WTC11 (cell line): ENCODE results near the gene ERCC5. TPM values are rescaled to one million over a fixed set of nuclear protein-coding genes. Genes with fewer than 3 reads are reported as not detected.

Source experiments
- AFF4 ChIP-seq: sonication (generic); formaldehyde crosslinking; IDR thresholded peaks from 2 replicates; pipeline ENCODE4 v1.8.1; 2023; ENCODE audit warnings: mild to moderate bottlenecking, missing genetic modification reagents, borderline replicate concordance
- ATF2 ChIP-seq: sonication (generic); formaldehyde crosslinking; IDR thresholded peaks from 2 replicates; pipeline ENCODE4 v1.8.1; 2022; ENCODE audit warnings: low read depth, missing genetic modification reagents, borderline replicate concordance
- ATF3 ChIP-seq: sonication (generic); formaldehyde crosslinking; conservative IDR thresholded peaks from 2 replicates; pipeline ENCODE4 v1.8.1; 2022; ENCODE audit warnings: mild to moderate bottlenecking, missing genetic modification reagents
- CBFB ChIP-seq: sonication (generic); formaldehyde crosslinking; IDR thresholded peaks from 2 replicates; pipeline ENCODE4 v1.8.1; 2022; ENCODE audit warnings: mild to moderate bottlenecking, low read depth, missing genetic modification reagents
- CTCF ChIP-seq: fragments of 200-600 bp; IDR thresholded peaks from 2 replicates; pipeline ENCODE4 v1.8.0; 2022; ENCODE audit warnings: antibody characterized with exemption
- ELF4 ChIP-seq: sonication (generic); formaldehyde crosslinking; IDR thresholded peaks from 2 replicates; pipeline ENCODE4 v1.8.1; 2022; ENCODE audit warnings: low read depth, mild to moderate bottlenecking, moderate library complexity, missing genetic modification reagents
- EMX1 ChIP-seq: fragments of 250-450 bp; sonication (Bioruptor Pico); IDR thresholded peaks from 2 replicates; pipeline ENCODE4 v1.8.0; 2021; ENCODE audit warnings: mild to moderate bottlenecking
- HMGA2 ChIP-seq: fragments of 250-450 bp; sonication (Bioruptor Pico); IDR thresholded peaks from 2 replicates; pipeline ENCODE4 v1.4.0; 2021; ENCODE audit warnings: mild to moderate bottlenecking, moderate library complexity
- HMGXB4 ChIP-seq: sonication (generic); formaldehyde crosslinking; IDR thresholded peaks from 2 replicates; pipeline ENCODE4 v1.8.1; 2023; ENCODE audit warnings: mild to moderate bottlenecking, moderate library complexity, missing genetic modification reagents
- JUN ChIP-seq: sonication (generic); formaldehyde crosslinking; IDR thresholded peaks from 2 replicates; pipeline ENCODE4 v1.8.0; 2023; ENCODE audit warnings: mild to moderate bottlenecking, missing genetic modification reagents
- OVOL2 ChIP-seq: fragments of 250-450 bp; sonication (Bioruptor Pico); IDR thresholded peaks from 2 replicates; pipeline ENCODE4 v1.9.0; 2021; ENCODE audit warnings: mild to moderate bottlenecking, borderline replicate concordance
- PREB ChIP-seq: sonication (generic); formaldehyde crosslinking; IDR thresholded peaks from 2 replicates; pipeline ENCODE4 v1.8.1; 2022; ENCODE audit warnings: mild to moderate bottlenecking, missing genetic modification reagents, moderate library complexity, borderline replicate concordance
- RORB ChIP-seq: fragments of 250-450 bp; sonication (Bioruptor Pico); IDR thresholded peaks from 2 replicates; pipeline ENCODE4 v1.9.0; 2021; ENCODE audit warnings: mild to moderate bottlenecking
- SMAD3 ChIP-seq: sonication (generic); formaldehyde crosslinking; IDR thresholded peaks from 2 replicates; pipeline ENCODE4 v1.8.0; 2022; ENCODE audit warnings: missing genetic modification reagents, mild to moderate bottlenecking, borderline replicate concordance
- TCF7 ChIP-seq: sonication (generic); formaldehyde crosslinking; IDR thresholded peaks from 2 replicates; pipeline ENCODE4 v1.8.0; 2022; ENCODE audit warnings: mild to moderate bottlenecking, low read depth, missing genetic modification reagents, moderate library complexity
- TP53 ChIP-seq: sonication (generic); formaldehyde crosslinking; IDR thresholded peaks from 2 replicates; pipeline ENCODE4 v1.8.1; 2023; ENCODE audit warnings: mild to moderate bottlenecking, missing genetic modification reagents
- USF2 ChIP-seq: sonication (generic); formaldehyde crosslinking; IDR thresholded peaks from 2 replicates; pipeline ENCODE4 v1.8.1; 2023; ENCODE audit warnings: mild to moderate bottlenecking, missing genetic modification reagents, moderate library complexity
- ZBTB21 ChIP-seq: sonication (generic); formaldehyde crosslinking; IDR thresholded peaks from 2 replicates; pipeline ENCODE4 v1.8.1; 2023; ENCODE audit warnings: mild to moderate bottlenecking, missing genetic modification reagents, borderline replicate concordance
- ZNF121 ChIP-seq: sonication (generic); formaldehyde crosslinking; IDR thresholded peaks from 2 replicates; pipeline ENCODE4 v1.8.0; 2023; ENCODE audit warnings: missing genetic modification reagents
- ZNF396 ChIP-seq: fragments of 250-450 bp; sonication (Bioruptor Pico); IDR thresholded peaks from 2 replicates; pipeline ENCODE4 v1.8.0; 2021; ENCODE audit warnings: mild to moderate bottlenecking, moderate library complexity, borderline replicate concordance
- ZNF425 ChIP-seq: fragments of 250-450 bp; sonication (Bioruptor Pico); conservative IDR thresholded peaks from 2 replicates; pipeline ENCODE4 v1.9.0; 2021; ENCODE audit warnings: mild to moderate bottlenecking
- ZNF512 ChIP-seq: sonication (generic); formaldehyde crosslinking; IDR thresholded peaks from 2 replicates; pipeline ENCODE4 v1.8.1; 2022; ENCODE audit warnings: missing genetic modification reagents, borderline replicate concordance
- total RNA-seq: library from RNA; stranded (reverse); gene quantifications from 3 replicates; pipeline ENCODE4 v1.2.3, GENCODE V29; 2021

The ERCC5 gene
- total RNA-seq, 1 experiment from 2014 or later, result 26.5 TPM

- TF ChIP-seq ZNF425 (CRISPR knock-in tag), result no peak
- TF ChIP-seq AFF4 (CRISPR knock-in tag), result peak; percentile 68; the same call in 1 of the 2 replicates
- no peak for TF ChIP-seq ZNF512
- peak; percentile 72; the same call in 1 of the 2 replicates for TF ChIP-seq ZBTB21 (CRISPR knock-in tag)
- no peak for TF ChIP-seq CTCF
- no peak for TF ChIP-seq TCF7 (CRISPR knock-in tag)
- 0 out of 2 replicates have a peak, but pooled peaks have one; percentile 68 for TF ChIP-seq TP53
- TF ChIP-seq HMGA2 (CRISPR knock-in tag), result no peak
- peak; percentile 61; the same call in 1 of the 2 replicates for TF ChIP-seq CBFB (CRISPR knock-in tag)
- no peak for TF ChIP-seq ZNF396 (CRISPR knock-in tag)
- TF ChIP-seq EMX1 (CRISPR knock-in tag), result no peak
- no peak for TF ChIP-seq ATF3 (CRISPR knock-in tag)
- no peak for TF ChIP-seq JUN (CRISPR knock-in tag)
- TF ChIP-seq PREB (CRISPR knock-in tag), result no peak
- no peak for TF ChIP-seq ELF4 (CRISPR knock-in tag)
- no peak for TF ChIP-seq RORB (CRISPR knock-in tag)
- peak; percentile 78; the same call in 1 of the 2 replicates for TF ChIP-seq HMGXB4 (CRISPR knock-in tag)
- TF ChIP-seq ATF2 (CRISPR knock-in tag), result no peak
- TF ChIP-seq OVOL2 (CRISPR knock-in tag), result no peak
- peak; percentile 45; the same call in 1 of the 2 replicates for TF ChIP-seq USF2 (CRISPR knock-in tag)
- TF ChIP-seq SMAD3, result 0 out of 2 replicates have a peak, but pooled peaks have one; percentile 60
- TF ChIP-seq ZNF121 (CRISPR knock-in tag), result no peak
Observed at GRCh38 chr13:102845630-102846260, at the start of gene ERCC5 (continued).
